Mesenchymal stem cell (in vitro differentiated cells and primary cell): ENCODE measurements around the gene HOXC5.

Source experiments
- DNase-seq: peaks from one replicate; pipeline ENCODE4 v3.0.0-alpha.2; 2013
- H2AFZ ChIP-seq: one replicate; pipeline ENCODE4 v1.6.1; 2013; ENCODE audit warnings: low read depth, mild to moderate bottlenecking, control low read depth, inconsistent platforms, low read length, moderate library complexity
- H2AK5ac ChIP-seq: 2 replicates; pipeline ENCODE4 v1.6.1; 2013; ENCODE audit warnings: low read length, moderate library complexity, mild to moderate bottlenecking, inconsistent platforms; ENCODE audit not compliant: severe bottlenecking
- H2BK120ac ChIP-seq: one replicate; pipeline ENCODE4 v1.6.1; 2013; ENCODE audit warnings: low read depth, mild to moderate bottlenecking, inconsistent platforms, low read length, moderate library complexity
- H2BK12ac ChIP-seq, 2 experiments: one replicate each; pipeline ENCODE4 v1.6.1; 2013; ENCODE audit warnings: inconsistent platforms in 2 of 2, low read length in 2 of 2, mild to moderate bottlenecking in 2 of 2, moderate library complexity in 2 of 2, control low read depth in 1 of 2
- H2BK15ac ChIP-seq: one replicate; pipeline ENCODE4 v1.6.1; 2013; ENCODE audit warnings: mild to moderate bottlenecking, low read depth, inconsistent platforms; ENCODE audit not compliant: poor library complexity, severe bottlenecking
- H2BK5ac ChIP-seq: 2 replicates; pipeline ENCODE4 v1.6.1; 2013; ENCODE audit warnings: low read depth, mild to moderate bottlenecking, low read length, control low read depth, inconsistent platforms; ENCODE audit not compliant: poor library complexity, severe bottlenecking
- H3K14ac ChIP-seq, 2 experiments: one replicate each; pipeline ENCODE4 v1.6.1; 2013; ENCODE audit warnings: inconsistent platforms in 2 of 2, low read length in 2 of 2, control low read depth in 1 of 2, mild to moderate bottlenecking in 1 of 2, moderate library complexity in 1 of 2
- H3K18ac ChIP-seq, 2 experiments: one replicate each; pipeline ENCODE4 v1.6.1; 2013; ENCODE audit warnings: inconsistent platforms in 2 of 2, low read length in 2 of 2, control low read depth in 1 of 2, low read depth in 1 of 2, mild to moderate bottlenecking in 1 of 2
- H3K23ac ChIP-seq, 2 experiments: one replicate each; pipeline ENCODE4 v1.6.1; 2013; ENCODE audit warnings: inconsistent platforms in 2 of 2, low read length in 2 of 2, mild to moderate bottlenecking in 2 of 2, moderate library complexity in 2 of 2, control low read depth in 1 of 2
- H3K27ac ChIP-seq: 2 replicates; pipeline ENCODE4 v1.5.1; 2013; ENCODE audit warnings: mild to moderate bottlenecking, moderate library complexity, low read length, control low read depth, inconsistent platforms; ENCODE audit not compliant: poor library complexity, severe bottlenecking
- H3K27me3 ChIP-seq, 2 experiments: 2 replicates each; pipeline versions ENCODE4 v1.6.1 to v1.7.0; 2013; ENCODE audit warnings: low read length in 2 of 2, mild to moderate bottlenecking in 2 of 2, moderate library complexity in 2 of 2, control low read depth in 1 of 2, inconsistent platforms in 1 of 2; ENCODE audit not compliant: control insufficient read depth in 1 of 2, insufficient read depth in 1 of 2
- H3K36me3 ChIP-seq, 2 experiments: 2 replicates each; pipeline versions ENCODE4 v1.6.1 to v1.7.0; 2013; ENCODE audit warnings: low read length in 2 of 2, control low read depth in 1 of 2, inconsistent platforms in 1 of 2, low read depth in 1 of 2, mild to moderate bottlenecking in 1 of 2; ENCODE audit not compliant: insufficient read depth in 2 of 2, control insufficient read depth in 1 of 2
- H3K4ac ChIP-seq, 2 experiments: one replicate each; pipeline ENCODE4 v1.6.1; 2013; ENCODE audit warnings: inconsistent platforms in 2 of 2, low read length in 2 of 2, mild to moderate bottlenecking in 2 of 2, moderate library complexity in 2 of 2, control low read depth in 1 of 2, low read depth in 1 of 2
- H3K4me1 ChIP-seq: 2 replicates; pipeline ENCODE4 v1.6.1; 2013; ENCODE audit warnings: low read depth, low read length, control low read depth; ENCODE audit not compliant: control insufficient read depth, insufficient read depth
- H3K4me2 ChIP-seq: 2 replicates; pipeline ENCODE4 v1.6.1; 2013; ENCODE audit warnings: low read length, mild to moderate bottlenecking, inconsistent platforms; ENCODE audit not compliant: poor library complexity, severe bottlenecking
- H3K4me3 ChIP-seq, 2 experiments: 2 replicates each; pipeline versions ENCODE4 v1.5.1 to v1.7.0; 2013; ENCODE audit warnings: low read length in 2 of 2, mild to moderate bottlenecking in 2 of 2, control low read depth in 1 of 2, low read depth in 1 of 2; ENCODE audit not compliant: insufficient read depth in 1 of 2
- H3K79me1 ChIP-seq: replicated peaks from 2 replicates; pipeline ENCODE4 v1.6.1; 2013; ENCODE audit warnings: mild to moderate bottlenecking, control low read depth, low read length, inconsistent platforms; ENCODE audit not compliant: poor library complexity, severe bottlenecking
- H3K9ac ChIP-seq: 2 replicates; pipeline ENCODE4 v1.7.0; 2013; ENCODE audit warnings: mild to moderate bottlenecking, low read length, moderate library complexity
- H3K9me3 ChIP-seq: 2 replicates; pipeline ENCODE4 v1.7.0; 2013; ENCODE audit warnings: mild to moderate bottlenecking, low read length; ENCODE audit not compliant: control insufficient read depth
- H4K8ac ChIP-seq: one replicate; pipeline ENCODE4 v1.6.1; 2013; ENCODE audit warnings: inconsistent platforms, mild to moderate bottlenecking, low read length, moderate library complexity
- H4K91ac ChIP-seq: one replicate; pipeline ENCODE4 v1.6.1; 2013; ENCODE audit warnings: mild to moderate bottlenecking, low read length, inconsistent platforms
- WGBS: methylation state at CpG from one replicate; pipeline ENCODE4 v1.1.7; 2013; ENCODE audit warnings: mixed read lengths; 5-methylcytosine and 5-hydroxymethylcytosine counted together

The HOXC5 gene

DNA sequence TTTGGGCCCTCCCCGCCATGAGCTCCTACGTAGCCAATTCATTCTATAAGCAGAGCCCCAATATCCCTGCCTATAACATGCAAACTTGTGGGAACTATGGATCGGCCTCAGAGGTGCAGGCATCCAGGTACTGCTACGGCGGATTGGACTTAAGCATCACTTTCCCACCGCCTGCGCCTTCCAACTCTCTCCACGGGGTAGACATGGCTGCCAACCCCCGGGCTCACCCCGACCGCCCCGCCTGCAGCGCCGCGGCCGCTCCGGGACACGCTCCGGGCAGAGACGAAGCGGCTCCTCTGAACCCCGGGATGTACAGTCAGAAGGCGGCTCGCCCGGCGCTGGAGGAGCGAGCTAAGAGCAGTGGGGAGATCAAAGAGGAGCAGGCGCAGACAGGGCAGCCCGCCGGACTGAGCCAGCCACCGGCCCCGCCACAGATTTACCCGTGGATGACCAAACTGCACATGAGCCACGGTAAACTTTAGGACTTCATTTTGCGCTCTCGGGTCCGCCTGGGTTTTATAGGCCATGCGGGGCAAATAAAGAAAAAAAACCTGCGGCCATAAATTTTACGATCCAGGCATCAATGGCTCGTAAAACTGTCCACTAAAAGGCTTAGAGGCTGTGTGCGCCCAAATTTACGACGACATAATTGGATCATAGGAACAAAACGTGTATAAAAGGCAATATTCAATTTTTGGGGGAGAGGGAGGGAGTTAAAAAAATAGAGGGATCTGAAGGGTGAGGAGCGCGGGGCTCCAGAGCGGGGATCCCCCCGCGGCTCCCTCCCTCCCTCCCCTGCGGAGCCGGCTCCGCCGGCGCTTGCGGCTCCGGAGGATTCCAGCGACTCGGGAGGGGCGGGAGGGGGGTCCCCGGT is 493 bp downstream of the HOXC5 start:
- H3K18ac ChIP-seq, result peak overlapping the region; percentile 69 to 73
- peak overlapping the region; percentile 44 to 78 for H3K4me3 ChIP-seq
- H3K36me3 ChIP-seq, result peaks cover 7 to 21% of the 10 kb centered on the region in 2 experiments
- H3K4me2 ChIP-seq, result peak overlapping the region; percentile 84
- peaks cover 0 to 4% of the 10 kb centered on the region in 2 experiments for H3K27me3 ChIP-seq
- H2BK15ac ChIP-seq, result peak overlapping the region; percentile 36
- no peak overlapping the region for H2AFZ ChIP-seq
- no peak overlapping the region for H4K91ac ChIP-seq
- H2BK5ac ChIP-seq, result no peak overlapping the region
- H3K23ac ChIP-seq, result peak overlapping the region; percentile 67 to 99
- peak overlapping the region; percentile 96 for H3K9ac ChIP-seq
- H3K14ac ChIP-seq, result no peak overlapping the region
- no peaks in the 10 kb centered on the region for H3K9me3 ChIP-seq
- H4K8ac ChIP-seq, result peak overlapping the region; percentile 24
- H3K4ac ChIP-seq, result peak overlapping the region in 1 of 2 experiments; percentile 26
- H3K79me1 ChIP-seq, result peaks cover 21% of the 10 kb centered on the region
- H2AK5ac ChIP-seq, result no peak overlapping the region
- peak overlapping the region; percentile 45 for H3K27ac ChIP-seq
- H3K4me1 ChIP-seq, result peaks cover 46% of the 10 kb centered on the region
- DNase-seq, result peak; percentile 65
- peak overlapping the region in 1 of 2 experiments; percentile 21 for H2BK12ac ChIP-seq
- WGBS, result 4% methylated on average over 48 of the region's 61 CpGs
- no peak overlapping the region for H2BK120ac ChIP-seq

DNA sequence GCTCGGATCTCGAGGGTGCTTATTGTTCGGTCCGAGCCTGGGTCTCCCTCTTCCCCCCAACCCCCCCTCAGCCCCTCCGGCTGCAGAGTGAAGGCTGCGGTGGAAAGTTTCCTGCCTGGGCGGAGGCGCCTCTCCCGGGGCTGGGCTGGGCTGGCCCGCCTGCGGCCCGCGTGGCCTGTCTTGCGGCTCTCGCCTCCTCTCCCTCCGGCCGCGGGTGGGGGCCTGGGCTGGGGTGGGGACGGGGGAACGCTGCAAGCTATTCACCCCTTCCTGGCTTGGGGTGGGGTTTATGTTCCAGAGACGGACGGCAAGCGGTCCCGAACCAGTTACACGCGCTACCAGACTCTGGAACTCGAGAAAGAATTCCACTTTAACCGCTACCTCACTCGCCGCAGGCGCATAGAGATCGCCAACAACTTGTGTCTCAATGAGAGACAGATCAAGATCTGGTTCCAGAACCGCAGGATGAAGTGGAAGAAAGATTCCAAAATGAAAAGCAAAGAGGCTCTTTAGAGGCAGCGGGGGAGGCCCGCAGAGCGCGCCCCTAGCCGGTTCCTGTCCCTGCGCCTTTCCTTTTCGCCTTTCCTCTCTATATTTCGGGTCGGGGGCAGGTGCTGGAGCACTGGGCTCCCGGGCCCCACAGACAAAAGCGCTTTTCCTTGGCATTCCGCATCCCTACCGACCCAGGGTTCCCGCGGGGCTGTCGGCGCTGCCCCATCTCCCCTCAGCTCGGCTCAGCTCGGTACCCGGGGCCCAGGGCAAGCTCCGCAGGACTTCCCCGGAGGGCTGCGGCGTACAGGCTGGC is 1.3 kb downstream of the HOXC5 start:
- Histone ChIP-seq H2BK12ac (no peak overlapping the region), H3K4me2 (peak overlapping the region; percentile 84), H3K4ac (no peak overlapping the region), H3K27me3 (peaks cover 0 to 4% of the 10 kb centered on the region in 2 experiments), H3K4me1 (peaks cover 49% of the 10 kb centered on the region), H3K14ac (no peak overlapping the region), H2BK120ac (no peak overlapping the region), H2AFZ (no peak overlapping the region), H2AK5ac (no peak overlapping the region), H3K4me3 (peak overlapping the region; percentile 29 to 78), H3K9ac (peak overlapping the region; percentile 96), H2BK15ac (no peak overlapping the region), H3K9me3 (no peaks in the 10 kb centered on the region), H3K27ac (no peak overlapping the region), H3K36me3 (peaks cover 4 to 26% of the 10 kb centered on the region in 2 experiments), H3K79me1 (peaks cover 29% of the 10 kb centered on the region), H3K18ac (no peak overlapping the region), H3K23ac (no peak overlapping the region), H2BK5ac (no peak overlapping the region), H4K91ac (no peak overlapping the region), H4K8ac (peak overlapping the region; percentile 48)
- WGBS, result 36% methylated on average over 40 of the region's 57 CpGs
- peak; percentile 45 for DNase-seq

DNA sequence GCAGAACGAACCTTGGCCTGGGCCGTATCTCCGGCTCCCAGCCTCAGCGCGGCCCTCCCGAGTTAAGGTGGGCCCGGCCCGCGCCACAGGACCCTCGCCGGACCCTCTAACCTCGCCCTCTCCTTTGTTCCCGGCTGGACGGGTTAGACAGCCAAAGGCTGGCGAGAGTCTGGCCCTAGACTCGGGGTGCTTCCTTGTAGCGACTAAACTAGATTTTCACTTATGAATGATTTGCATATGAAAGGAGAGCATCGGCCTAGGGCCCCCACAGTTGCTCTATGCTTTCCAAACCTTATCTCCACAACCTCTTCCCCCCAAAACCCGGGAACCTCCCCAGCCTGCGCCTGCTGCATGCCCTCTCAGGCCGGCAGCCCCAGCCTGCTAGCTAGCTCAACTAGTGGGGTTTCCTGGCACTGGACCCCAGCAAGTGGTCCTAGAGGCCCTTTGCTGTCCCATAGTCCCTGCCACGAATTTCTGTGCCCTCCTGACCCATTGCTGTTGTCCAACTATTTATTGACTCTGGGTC is 2.0 kb downstream of the HOXC5 start:
- H3K4me1 ChIP-seq, result peaks cover 51% of the 10 kb centered on the region
- H2BK12ac ChIP-seq, result no peak overlapping the region
- H3K4me2 ChIP-seq, result no peak overlapping the region
- DNase-seq, result no peak
- peaks cover 31% of the 10 kb centered on the region for H3K79me1 ChIP-seq
- no peak overlapping the region for H2BK120ac ChIP-seq
- H3K4ac ChIP-seq, result no peak overlapping the region
- peaks cover 0 to 4% of the 10 kb centered on the region in 2 experiments for H3K27me3 ChIP-seq
- H3K27ac ChIP-seq, result no peak overlapping the region
- H4K8ac ChIP-seq, result peak overlapping the region; percentile 48
- H2BK5ac ChIP-seq, result no peak overlapping the region
- no peak overlapping the region for H2BK15ac ChIP-seq
- 75% methylated on average over 18 of the region's 22 CpGs for WGBS
- H3K9ac ChIP-seq, result peak overlapping the region; percentile 96
- H3K18ac ChIP-seq, result no peak overlapping the region
- no peak overlapping the region for H3K14ac ChIP-seq
- no peak overlapping the region for H2AFZ ChIP-seq
- H2AK5ac ChIP-seq, result no peak overlapping the region
- no peak overlapping the region for H4K91ac ChIP-seq
- no peaks in the 10 kb centered on the region for H3K9me3 ChIP-seq
- H3K23ac ChIP-seq, result no peak overlapping the region
- H3K4me3 ChIP-seq, result peak overlapping the region in 1 of 2 experiments; percentile 78
- peaks cover 2 to 26% of the 10 kb centered on the region in 2 experiments for H3K36me3 ChIP-seq
